ENCODE data around the gene ARFGEF3.

- TF ChIP-seq CTCF (IDR thresholded peaks at IDR 0.05) (no peak), ZFX (IDR thresholded peaks at IDR 0.05; ENCODE audit: borderline replicate concordance) (no peak)
Observed at GRCh38 chr6:138187156-138187555, 25.4 kb downstream of the ARFGEF3 start.

Data from 22Rv1 (cell line).